Fibroblast of lung (primary cell): ENCODE results near the gene OR10G3. TPM values are rescaled to one million over a fixed set of nuclear protein-coding genes. Genes with fewer than 3 reads are reported as not detected.

Experiments
- DNase-seq, 2 donors: peaks; one replicate each; pipeline versions ENCODE4 v3.0.0 to v3.0.0-alpha.2; 2010; ENCODE audit warnings: low read depth in 2 of 2
- H2AFZ ChIP-seq: 2 replicates; pipeline ENCODE4 v1.5.1; 2012; ENCODE audit warnings: low read length, control low read depth, inconsistent platforms
- H3K27ac ChIP-seq: 2 replicates; pipeline ENCODE4 v1.5.1; 2011; ENCODE audit warnings: low read length, control low read depth; ENCODE audit not compliant: insufficient read depth
- H3K27me3 ChIP-seq: 2 replicates; pipeline ENCODE4 v1.5.1; 2011; ENCODE audit warnings: mild to moderate bottlenecking, low read length; ENCODE audit not compliant: control insufficient read depth, insufficient read depth
- H3K36me3 ChIP-seq: 2 replicates; pipeline ENCODE4 v1.5.1; 2011; ENCODE audit warnings: low read length; ENCODE audit not compliant: control insufficient read depth, insufficient read depth
- H3K4me1 ChIP-seq: 2 replicates; pipeline ENCODE4 v1.5.1; 2011; ENCODE audit warnings: low read length; ENCODE audit not compliant: control insufficient read depth, insufficient read depth; ENCODE audit errors: extremely low read depth
- H3K4me2 ChIP-seq: 2 replicates; pipeline ENCODE4 v1.5.1; 2011; ENCODE audit warnings: low read length, control low read depth; ENCODE audit not compliant: insufficient read depth; ENCODE audit errors: extremely low read depth
- H3K4me3 ChIP-seq, 4 experiments: fragments of 200-600 bp in 1 of 4; sonication (generic) in 1 of 4; replicated peaks in 1 of 4; 2 replicates each; pipeline ENCODE4 v1.5.1; 2011 to 2016; ENCODE audit warnings: low read length in 4 of 4, low read depth in 3 of 4, mild to moderate bottlenecking in 3 of 4, control low read depth in 2 of 4, inconsistent platforms in 1 of 4, mixed read lengths in 1 of 4; ENCODE audit not compliant: insufficient read depth in 1 of 4; ENCODE audit errors: control extremely low read depth in 1 of 4
- H3K79me2 ChIP-seq: 2 replicates; pipeline ENCODE4 v1.5.1; 2012; ENCODE audit warnings: mild to moderate bottlenecking, low read length, inconsistent platforms; ENCODE audit not compliant: control insufficient read depth, insufficient read depth
- H3K9ac ChIP-seq: 2 replicates; pipeline ENCODE4 v1.5.1; 2011; ENCODE audit warnings: mild to moderate bottlenecking, low read length, control low read depth; ENCODE audit not compliant: insufficient read depth
- H3K9me3 ChIP-seq: 2 replicates; pipeline ENCODE4 v1.5.1; 2012; ENCODE audit warnings: low read depth, low read length; ENCODE audit not compliant: control insufficient read depth, insufficient read depth
- H4K20me1 ChIP-seq: 2 replicates; pipeline ENCODE4 v1.5.1; 2011; ENCODE audit warnings: low read length; ENCODE audit not compliant: control insufficient read depth, insufficient read depth; ENCODE audit errors: extremely low read depth
- CTCF ChIP-seq, 2 donors: IDR thresholded peaks in 1 of 2; conservative IDR thresholded peaks in 1 of 2; 1 replicate in 1 of 2; 2 replicates in 1 of 2; pipeline ENCODE4 v1.5.1; 2011 to 2012; ENCODE audit warnings: low read length in 2 of 2, control low read depth in 1 of 2, inconsistent platforms in 1 of 2, low read depth in 1 of 2, mild to moderate bottlenecking in 1 of 2
- EZH2 ChIP-seq: IDR thresholded peaks from 2 replicates; pipeline ENCODE4 v1.5.1; 2012; ENCODE audit warnings: low read length, control low read depth, mild to moderate bottlenecking; ENCODE audit errors: missing control alignments
- polyA plus RNA-seq, 2 donors: library from polyadenylated mRNA; depleted of rRNA in 1 of 2; stranded (reverse) in 1 of 2; unstranded in 1 of 2; fragments of >200 nt; gene quantifications; 2 replicates each; pipeline ENCODE4 v1.2.1, GENCODE V29; 2011 to 2012; ENCODE audit warnings: missing spikeins in 1 of 2
- total RNA-seq: library from RNA; depleted of rRNA; stranded (reverse); fragments of >200 nt; gene quantifications from 2 replicates; pipeline ENCODE4 v1.2.1, GENCODE V29; 2014

Gene OR10G3
- total and polyA plus RNA-seq, 2 donors (not counting 1 experiment from before 2014, with no cell fraction given): not detected

- no peaks in the 10 kb centered on the region for H3K36me3 ChIP-seq
- no peaks in the 10 kb centered on the region for H3K27me3 ChIP-seq
- no peak overlapping the region for H3K4me2 ChIP-seq
- H3K9ac ChIP-seq: no peak overlapping the region
- H4K20me1 ChIP-seq: no peaks in the 10 kb centered on the region
- TF ChIP-seq EZH2: no peak
- no peak for TF ChIP-seq CTCF (conservative IDR thresholded peaks at IDR 0.05 in 1 of 2, IDR thresholded peaks at IDR 0.05 in 1 of 2; ENCODE audit: low read depth in 1 of 2, low read length in 2 of 2)
- no peaks in the 10 kb centered on the region for H3K79me2 ChIP-seq
- no peak overlapping the region for H2AFZ ChIP-seq
- H3K9me3 ChIP-seq: no peaks in the 10 kb centered on the region
- no peak overlapping the region for H3K4me3 ChIP-seq
- H3K4me1 ChIP-seq: no peaks in the 10 kb centered on the region
- H3K27ac ChIP-seq: no peak overlapping the region
- DNase-seq: no peak
These were observed 35.9 kb downstream of the OR10G3 start for GRCh38 chr14:21543963-21544362.

- H3K4me2 ChIP-seq: no peak overlapping the region
- no peak overlapping the region for H3K4me3 ChIP-seq
- no peak overlapping the region for H3K27ac ChIP-seq
- no peak for DNase-seq
- no peaks in the 10 kb centered on the region for H3K27me3 ChIP-seq
- H2AFZ ChIP-seq: no peak overlapping the region
- no peaks in the 10 kb centered on the region for H3K9me3 ChIP-seq
- no peak for TF ChIP-seq CTCF (conservative IDR thresholded peaks at IDR 0.05 in 1 of 2, IDR thresholded peaks at IDR 0.05 in 1 of 2; ENCODE audit: low read depth in 1 of 2, low read length in 2 of 2)
- no peaks in the 10 kb centered on the region for H3K36me3 ChIP-seq
- no peaks in the 10 kb centered on the region for H3K79me2 ChIP-seq
- no peaks in the 10 kb centered on the region for H4K20me1 ChIP-seq
- no peaks in the 10 kb centered on the region for H3K4me1 ChIP-seq
- no peak overlapping the region for H3K9ac ChIP-seq
These were observed 36.3 kb downstream of the OR10G3 start for GRCh38 chr14:21543521-21543960.

DNA sequence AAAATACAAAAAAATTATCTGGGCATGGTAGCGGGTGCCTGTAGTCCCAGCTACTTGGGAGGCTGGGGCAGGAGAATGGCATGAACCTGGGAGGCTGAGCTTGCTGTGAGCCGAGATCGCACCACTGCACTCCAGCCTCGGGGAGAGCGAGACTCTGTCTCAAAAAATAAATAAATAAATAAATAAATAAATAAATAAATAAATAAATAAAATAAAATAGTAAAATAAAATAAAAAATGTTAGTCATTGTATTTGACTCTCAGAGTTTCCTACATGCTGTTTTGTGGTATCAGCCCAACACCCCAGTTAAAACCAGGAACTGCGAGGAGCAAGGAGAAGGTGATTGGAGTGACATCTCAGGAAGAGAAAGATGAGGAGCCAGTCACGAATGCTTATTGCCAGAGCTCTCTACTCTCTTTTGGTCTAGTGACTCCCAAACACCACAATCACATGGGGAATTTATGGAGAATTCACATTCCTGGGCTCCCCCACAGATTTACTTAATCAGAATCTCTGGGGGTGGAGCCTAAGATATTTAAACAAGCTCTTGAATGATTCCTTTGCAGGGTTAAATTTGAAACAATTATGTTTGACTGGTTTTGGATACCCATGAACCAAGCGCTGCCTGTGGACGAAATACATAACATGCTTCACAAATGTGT, 38.3 kb downstream of the OR10G3 start:
- TF ChIP-seq EZH2: no peak
- no peak for TF ChIP-seq CTCF (conservative IDR thresholded peaks at IDR 0.05 in 1 of 2, IDR thresholded peaks at IDR 0.05 in 1 of 2; ENCODE audit: low read depth in 1 of 2, low read length in 2 of 2)
- Histone ChIP-seq H3K9me3 (no peaks in the 10 kb centered on the region), H3K4me1 (no peaks in the 10 kb centered on the region), H3K36me3 (no peaks in the 10 kb centered on the region), H3K27me3 (peaks cover 11% of the 10 kb centered on the region), H2AFZ (no peak overlapping the region), H3K9ac (no peak overlapping the region), H3K4me3 (no peak overlapping the region), H3K27ac (no peak overlapping the region), H3K79me2 (no peaks in the 10 kb centered on the region), H3K4me2 (no peak overlapping the region), H4K20me1 (no peaks in the 10 kb centered on the region)
- no peak for DNase-seq
